Adrenal gland (tissue), 5 donors: ENCODE data around the gene PLD3.

ENCODE experiments used
- CTCF ChIP-seq, 6 experiments: fragments of 450-650 bp in 4 of 6; fragments of 200-600 bp in 2 of 6; sonication (generic) in 1 of 6; IDR thresholded peaks; 1 replicate in 5 of 6; 2 replicates in 1 of 6; pipeline versions ENCODE4 v1.5.1 to v1.8.0; 2016 to 2021; ENCODE audit warnings: antibody characterized with exemption in 6 of 6, mild to moderate bottlenecking in 2 of 6, moderate library complexity in 1 of 6
- POLR2A ChIP-seq, 2 donors: fragments of 450-650 bp; IDR thresholded peaks; one replicate each; pipeline ENCODE4 v1.6.1; 2017; ENCODE audit warnings: antibody characterized with exemption in 2 of 2, mild to moderate bottlenecking in 2 of 2, moderate library complexity in 1 of 2
- donor health status: DM: no; HTN: no; CAD: no.

GRCh38 chr19:40321076-40321475 lies 27.4 kb upstream of the PLD3 start:
- no peak for TF ChIP-seq CTCF (IDR thresholded peaks at IDR 0.05)
- no peak for TF ChIP-seq POLR2A (IDR thresholded peaks at IDR 0.05)
